ENCODE measurements around the gene DCX. TPM values are rescaled to one million over a fixed set of nuclear protein-coding genes. Genes with fewer than 3 reads are reported as not detected.
"Not testable (repeated sequence)": the region's sequence is repeated elsewhere in the genome, so short reads cannot be mapped to it uniquely, and the experiment has no call there.

The DCX gene
- total and polyA plus RNA-seq, 9 of the 15 experiments (the other 6 are each of a cell fraction or from before 2014, with no cell fraction given), result not detected

DNA sequence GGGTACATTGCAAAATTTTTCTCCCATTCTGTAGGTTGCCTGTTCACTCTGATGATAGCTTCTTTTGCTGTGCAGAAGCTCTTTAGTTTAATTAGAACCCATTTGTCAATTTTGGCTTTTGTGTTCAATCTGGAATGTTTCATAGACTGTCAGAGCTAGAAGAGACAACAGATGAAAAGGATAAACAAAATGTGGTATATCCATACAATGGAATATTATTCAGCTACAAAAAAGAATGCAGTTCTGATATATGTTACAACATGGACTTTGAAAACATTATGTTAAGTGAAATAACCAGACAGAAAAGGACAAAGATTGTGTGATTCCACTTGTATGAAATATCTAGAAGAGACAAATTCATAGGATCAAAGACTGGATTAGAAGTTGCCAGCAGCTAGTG is 65.8 kb downstream of the DCX start:
- H3K4me2 ChIP-seq (ENCODE audit: insufficient read depth, low read length); CTCF ChIA-PET (ENCODE audit: low intra/inter-chr PET ratio); POLR2A ChIA-PET; DNase-seq (ENCODE audit: extremely low read depth in 1 of 4, low spot score in 3 of 4); H3K4me3 ChIP-seq; in situ Hi-C loops (cut with MboI); BruUV-seq (replicated peaks); H3K4me1 ChIP-seq (replicated peaks in 1 of 2; ENCODE audit: control insufficient read depth in 2 of 2, insufficient read depth in 2 of 2, low read length in 2 of 2); H3K9me3 ChIP-seq (replicated peaks; ENCODE audit: control insufficient read depth, insufficient read depth, low read depth, low read length); H4K20me1 ChIP-seq (replicated peaks; ENCODE audit: control insufficient read depth, insufficient read depth, low read length); H3K27ac ChIP-seq (ENCODE audit: extremely low read depth, low read depth, low read length); FAIRE-seq; H3K9ac ChIP-seq (ENCODE audit: insufficient read depth in 1 of 2, low read depth in 2 of 2, low read length in 2 of 2); H3K79me2 ChIP-seq (ENCODE audit: control insufficient read depth, insufficient read depth, low read length); H3K27me3 ChIP-seq (ENCODE audit: control insufficient read depth in 2 of 2, insufficient read depth in 2 of 2, low read length in 2 of 2); intact Hi-C loops (cut with micrococcal nuclease); ATAC-seq; H2AFZ ChIP-seq (ENCODE audit: low read depth, low read length); H3K9me1 ChIP-seq (ENCODE audit: control insufficient read depth, insufficient read depth, low read length); H3K36me3 ChIP-seq (ENCODE audit: control insufficient read depth, insufficient read depth, low read length): not testable (repeated sequence)

DNA sequence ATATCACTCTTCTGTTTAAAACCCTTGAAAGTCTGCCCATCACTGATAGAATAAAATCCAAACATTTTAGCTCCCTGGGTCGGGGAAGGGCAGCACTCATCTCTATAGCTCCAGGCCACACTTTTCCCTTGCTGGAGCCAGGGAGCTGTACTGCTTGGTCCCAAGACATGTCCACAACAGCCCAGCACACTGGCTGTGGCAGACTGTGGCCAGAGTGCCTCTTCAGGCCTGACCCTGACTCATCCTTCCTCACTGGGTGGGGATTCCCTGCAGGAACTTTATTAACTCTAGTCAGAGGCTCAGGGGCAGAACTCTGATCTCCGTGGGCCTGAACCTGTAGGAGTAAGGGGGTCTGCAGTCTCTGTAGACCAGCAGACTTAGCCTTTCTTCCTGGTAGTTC is 71.9 kb downstream of the DCX start:
- H3K4me2 ChIP-seq (ENCODE audit: insufficient read depth, low read length), result no peak overlapping the region
- intact Hi-C loops (cut with micrococcal nuclease), result no loop called here
- POLR2A ChIA-PET, result no interaction called here
- no TSS peak for BruUV-seq (replicated peaks)
- no peak overlapping the region for H3K9ac ChIP-seq (ENCODE audit: insufficient read depth in 1 of 2, low read depth in 2 of 2, low read length in 2 of 2)
- H4K20me1 ChIP-seq (replicated peaks; ENCODE audit: control insufficient read depth, insufficient read depth, low read length), result no peaks in the 10 kb centered on the region
- 0% methylated on average over 1 of the region's 2 CpGs for WGBS (ENCODE audit: insufficient coverage, low coverage, missing lambda C conversion rate)
- no peaks in the 10 kb centered on the region for H3K27me3 ChIP-seq (ENCODE audit: control insufficient read depth in 2 of 2, insufficient read depth in 2 of 2, low read length in 2 of 2)
- in situ Hi-C loops (cut with MboI), result no loop called here
- no peak overlapping the region for H3K27ac ChIP-seq (ENCODE audit: extremely low read depth, low read depth, low read length)
- no peak for FAIRE-seq
- H3K79me2 ChIP-seq (ENCODE audit: control insufficient read depth, insufficient read depth, low read length), result no peaks in the 10 kb centered on the region
- CTCF ChIA-PET (ENCODE audit: low intra/inter-chr PET ratio), result no interaction called here
- H3K4me1 ChIP-seq (replicated peaks in 1 of 2; ENCODE audit: control insufficient read depth in 2 of 2, insufficient read depth in 2 of 2, low read length in 2 of 2), result no peaks in the 10 kb centered on the region
- no peak overlapping the region for H3K4me3 ChIP-seq
- DNase-seq (ENCODE audit: extremely low read depth in 1 of 4, low spot score in 3 of 4), result no peak
- no peaks in the 10 kb centered on the region for H3K36me3 ChIP-seq (ENCODE audit: control insufficient read depth, insufficient read depth, low read length)
- ATAC-seq, result no peak
- H2AFZ ChIP-seq (ENCODE audit: low read depth, low read length), result no peak overlapping the region
- H3K9me3 ChIP-seq (replicated peaks; ENCODE audit: control insufficient read depth, insufficient read depth, low read depth, low read length), result no peaks in the 10 kb centered on the region
- no peaks in the 10 kb centered on the region for H3K9me1 ChIP-seq (ENCODE audit: control insufficient read depth, insufficient read depth, low read length)
- TF ChIP-seq, protein P1, sequence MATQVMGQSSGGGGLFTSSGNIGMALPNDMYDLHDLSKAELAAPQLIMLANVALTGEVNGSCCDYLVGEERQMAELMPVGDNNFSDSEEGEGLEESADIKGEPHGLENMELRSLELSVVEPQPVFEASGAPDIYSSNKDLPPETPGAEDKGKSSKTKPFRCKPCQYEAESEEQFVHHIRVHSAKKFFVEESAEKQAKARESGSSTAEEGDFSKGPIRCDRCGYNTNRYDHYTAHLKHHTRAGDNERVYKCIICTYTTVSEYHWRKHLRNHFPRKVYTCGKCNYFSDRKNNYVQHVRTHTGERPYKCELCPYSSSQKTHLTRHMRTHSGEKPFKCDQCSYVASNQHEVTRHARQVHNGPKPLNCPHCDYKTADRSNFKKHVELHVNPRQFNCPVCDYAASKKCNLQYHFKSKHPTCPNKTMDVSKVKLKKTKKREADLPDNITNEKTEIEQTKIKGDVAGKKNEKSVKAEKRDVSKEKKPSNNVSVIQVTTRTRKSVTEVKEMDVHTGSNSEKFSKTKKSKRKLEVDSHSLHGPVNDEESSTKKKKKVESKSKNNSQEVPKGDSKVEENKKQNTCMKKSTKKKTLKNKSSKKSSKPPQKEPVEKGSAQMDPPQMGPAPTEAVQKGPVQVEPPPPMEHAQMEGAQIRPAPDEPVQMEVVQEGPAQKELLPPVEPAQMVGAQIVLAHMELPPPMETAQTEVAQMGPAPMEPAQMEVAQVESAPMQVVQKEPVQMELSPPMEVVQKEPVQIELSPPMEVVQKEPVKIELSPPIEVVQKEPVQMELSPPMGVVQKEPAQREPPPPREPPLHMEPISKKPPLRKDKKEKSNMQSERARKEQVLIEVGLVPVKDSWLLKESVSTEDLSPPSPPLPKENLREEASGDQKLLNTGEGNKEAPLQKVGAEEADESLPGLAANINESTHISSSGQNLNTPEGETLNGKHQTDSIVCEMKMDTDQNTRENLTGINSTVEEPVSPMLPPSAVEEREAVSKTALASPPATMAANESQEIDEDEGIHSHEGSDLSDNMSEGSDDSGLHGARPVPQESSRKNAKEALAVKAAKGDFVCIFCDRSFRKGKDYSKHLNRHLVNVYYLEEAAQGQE (IDR thresholded peaks at IDR 0.05; ENCODE audit: borderline replicate concordance), result no peak
- TF ChIP-seq, protein P1 (CRISPR knock-in tag; IDR thresholded peaks at IDR 0.05; ENCODE audit: low read depth), result no peak
- TF ChIP-seq, protein P2, sequence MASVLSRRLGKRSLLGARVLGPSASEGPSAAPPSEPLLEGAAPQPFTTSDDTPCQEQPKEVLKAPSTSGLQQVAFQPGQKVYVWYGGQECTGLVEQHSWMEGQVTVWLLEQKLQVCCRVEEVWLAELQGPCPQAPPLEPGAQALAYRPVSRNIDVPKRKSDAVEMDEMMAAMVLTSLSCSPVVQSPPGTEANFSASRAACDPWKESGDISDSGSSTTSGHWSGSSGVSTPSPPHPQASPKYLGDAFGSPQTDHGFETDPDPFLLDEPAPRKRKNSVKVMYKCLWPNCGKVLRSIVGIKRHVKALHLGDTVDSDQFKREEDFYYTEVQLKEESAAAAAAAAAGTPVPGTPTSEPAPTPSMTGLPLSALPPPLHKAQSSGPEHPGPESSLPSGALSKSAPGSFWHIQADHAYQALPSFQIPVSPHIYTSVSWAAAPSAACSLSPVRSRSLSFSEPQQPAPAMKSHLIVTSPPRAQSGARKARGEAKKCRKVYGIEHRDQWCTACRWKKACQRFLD (CRISPR knock-in tag; IDR thresholded peaks at IDR 0.05), result no peak
- TF ChIP-seq SNIP1 (IDR thresholded peaks at IDR 0.05; ENCODE audit: low read depth), result no peak
- TF ChIP-seq POLR2AphosphoS5 (IDR thresholded peaks at IDR 0.05; ENCODE audit: control insufficient read depth, insufficient read depth, low read depth, low read length), result no peak
- TF ChIP-seq KLF16 (IDR thresholded peaks at IDR 0.05), result no peak

All from K562 (cell line).